Stimulated activated naive CD8-positive, alpha-beta T cell treated with anti-CD3 and anti-CD28 coated beads, Interleukin-15, amount 100 ng/mL, for 72 hours (primary cell): ENCODE results near the gene METTL25.

ENCODE experiments used
- ATAC-seq: fragments of 150-1000 bp; cut with Tn5 transposase; 2 replicates; pipeline ENCODE4 v1.10.0; 2021; ENCODE audit warnings: mild to moderate bottlenecking, moderate library complexity
- DNase-seq, 2 donors: peaks; one replicate each; pipeline ENCODE4 v3.0.0; 2021 to 2022
- H3K27ac Mint-ChIP-seq, 2 donors: one replicate each; pipeline ENCODE4 v1.8.0; 2022; ENCODE audit warnings: mild to moderate bottlenecking in 2 of 2, mixed read lengths in 2 of 2, moderate library complexity in 2 of 2
- H3K27me3 Mint-ChIP-seq: one replicate; pipeline ENCODE4 v1.8.0; 2022; ENCODE audit warnings: mixed read lengths
- H3K4me1 Mint-ChIP-seq: one replicate; pipeline ENCODE4 v1.8.0; 2022; ENCODE audit warnings: mild to moderate bottlenecking, mixed read lengths
- H3K4me3 Mint-ChIP-seq, 2 donors: one replicate each; pipeline ENCODE4 v1.8.0; 2022; ENCODE audit warnings: mild to moderate bottlenecking in 2 of 2, mixed read lengths in 2 of 2, moderate library complexity in 1 of 2
- H3K9me3 Mint-ChIP-seq, 2 donors: one replicate each; pipeline ENCODE4 v1.8.0; 2022; ENCODE audit warnings: mixed read lengths in 2 of 2

Gene METTL25

GRCh38 chr12:82430541-82431145, 72.3 kb downstream of the METTL25 start:
- Mint-ChIP-seq H3K27me3 (no peaks in the 10 kb centered on the region), H3K4me1 (no peaks in the 10 kb centered on the region), H3K4me3 (no peak overlapping the region), H3K9me3 (no peaks in the 10 kb centered on the region), H3K27ac (no peak overlapping the region)
- ATAC-seq, result no peak
- no peak for DNase-seq

GRCh38 chr12:82434392-82434911, 76.1 kb downstream of the METTL25 start:
- ATAC-seq, result no peak
- Mint-ChIP-seq H3K27me3 (no peaks in the 10 kb centered on the region), H3K4me1 (peaks cover 9% of the 10 kb centered on the region), H3K9me3 (no peaks in the 10 kb centered on the region), H3K27ac (no peak overlapping the region), H3K4me3 (no peak overlapping the region)
- DNase-seq, result no peak

GRCh38 chr12:82436354-82436753, 78.0 kb downstream of the METTL25 start:
- no peaks in the 10 kb centered on the region for H3K27me3 Mint-ChIP-seq
- no peak overlapping the region for H3K4me3 Mint-ChIP-seq
- H3K9me3 Mint-ChIP-seq, result peaks cover 0 to 6% of the 10 kb centered on the region in 2 donors
- ATAC-seq, result no peak
- H3K27ac Mint-ChIP-seq, result no peak overlapping the region
- peaks cover 9% of the 10 kb centered on the region for H3K4me1 Mint-ChIP-seq
- no peak for DNase-seq

GRCh38 chr12:82437744-82438143, 79.4 kb downstream of the METTL25 start:
- H3K4me3 Mint-ChIP-seq, result no peak overlapping the region
- ATAC-seq (no peak), DNase-seq (no peak)
- no peak overlapping the region for H3K27ac Mint-ChIP-seq
- H3K27me3 Mint-ChIP-seq, result no peaks in the 10 kb centered on the region
- H3K9me3 Mint-ChIP-seq, result peaks cover 0 to 6% of the 10 kb centered on the region in 2 donors
- peaks cover 9% of the 10 kb centered on the region for H3K4me1 Mint-ChIP-seq

- Mint-ChIP-seq H3K4me3 (no peak overlapping the region), H3K9me3 (peaks cover 0 to 11% of the 10 kb centered on the region in 2 donors), H3K27ac (no peak overlapping the region), H3K4me1 (peaks cover 9% of the 10 kb centered on the region), H3K27me3 (no peaks in the 10 kb centered on the region)
- ATAC-seq (no peak), DNase-seq (no peak)
These were observed 80.0 kb downstream of the METTL25 start for GRCh38 chr12:82438356-82438755.

- Mint-ChIP-seq H3K27ac (no peak overlapping the region), H3K4me1 (peaks cover 9% of the 10 kb centered on the region), H3K27me3 (no peaks in the 10 kb centered on the region), H3K4me3 (no peak overlapping the region), H3K9me3 (peaks cover 0 to 11% of the 10 kb centered on the region in 2 donors)
- DNase-seq (no peak), ATAC-seq (no peak)
These were observed 82.6 kb downstream of the METTL25 start for GRCh38 chr12:82440885-82441284.

GRCh38 chr12:82448911-82449578, 90.7 kb downstream of the METTL25 start:
- no peak for DNase-seq
- Mint-ChIP-seq H3K4me1 (no peaks in the 10 kb centered on the region), H3K9me3 (no peaks in the 10 kb centered on the region)

GRCh38 chr12:82456633-82457032, 98.3 kb downstream of the METTL25 start:
- Mint-ChIP-seq H3K9me3 (no peaks in the 10 kb centered on the region), H3K4me3 (no peak overlapping the region), H3K4me1 (no peaks in the 10 kb centered on the region), H3K27me3 (no peaks in the 10 kb centered on the region), H3K27ac (no peak overlapping the region)
- no peak for ATAC-seq
- DNase-seq, result no peak

More at GRCh38 chr12:82448911-82449578, 90.7 kb downstream of the METTL25 start:
- H3K27ac Mint-ChIP-seq, result no peak overlapping the region
- ATAC-seq, result no peak
- no peak overlapping the region for H3K4me3 Mint-ChIP-seq
- H3K27me3 Mint-ChIP-seq, result no peaks in the 10 kb centered on the region

GRCh38 chr12:82458101-82458500, 99.8 kb downstream of the METTL25 start:
- no peak overlapping the region for H3K4me3 Mint-ChIP-seq
- H3K27ac Mint-ChIP-seq, result no peak overlapping the region
- DNase-seq (no peak), ATAC-seq (no peak)
- no peaks in the 10 kb centered on the region for H3K27me3 Mint-ChIP-seq
- no peaks in the 10 kb centered on the region for H3K4me1 Mint-ChIP-seq
- H3K9me3 Mint-ChIP-seq, result no peaks in the 10 kb centered on the region

GRCh38 chr12:82461393-82461792, 103.1 kb downstream of the METTL25 start:
- ATAC-seq (no peak), DNase-seq (no peak)
- Mint-ChIP-seq H3K4me1 (no peaks in the 10 kb centered on the region), H3K9me3 (no peaks in the 10 kb centered on the region), H3K4me3 (no peak overlapping the region), H3K27me3 (no peaks in the 10 kb centered on the region), H3K27ac (peak overlapping the region in 1 of 2 donors; percentile 27)

- ATAC-seq (peak; percentile 49), DNase-seq (no peak)
- H3K9me3 Mint-ChIP-seq, result no peaks in the 10 kb centered on the region
- H3K4me3 Mint-ChIP-seq, result no peak overlapping the region
- H3K4me1 Mint-ChIP-seq, result no peaks in the 10 kb centered on the region
- no peaks in the 10 kb centered on the region for H3K27me3 Mint-ChIP-seq
- H3K27ac Mint-ChIP-seq, result no peak overlapping the region
These were observed 103.5 kb downstream of the METTL25 start for GRCh38 chr12:82461836-82462235.

GRCh38 chr12:82468563-82468962, 110.2 kb downstream of the METTL25 start:
- ATAC-seq, result no peak
- Mint-ChIP-seq H3K4me1 (no peaks in the 10 kb centered on the region), H3K4me3 (no peak overlapping the region), H3K9me3 (peaks cover 14 to 18% of the 10 kb centered on the region in 2 donors), H3K27ac (no peak overlapping the region), H3K27me3 (no peaks in the 10 kb centered on the region)
- DNase-seq, result no peak

GRCh38 chr12:82470906-82471512, 112.7 kb downstream of the METTL25 start:
- DNase-seq, result no peak

GRCh38 chr12:82473111-82473754, 114.9 kb downstream of the METTL25 start:
- no peak overlapping the region for H3K27ac Mint-ChIP-seq
- H3K9me3 Mint-ChIP-seq, result peaks cover 14 to 26% of the 10 kb centered on the region in 2 donors
- H3K4me1 Mint-ChIP-seq, result no peaks in the 10 kb centered on the region
- DNase-seq (no peak), ATAC-seq (no peak)
- no peak overlapping the region for H3K4me3 Mint-ChIP-seq
- no peaks in the 10 kb centered on the region for H3K27me3 Mint-ChIP-seq

More at GRCh38 chr12:82470906-82471512, 112.7 kb downstream of the METTL25 start:
- peaks cover 14 to 26% of the 10 kb centered on the region in 2 donors for H3K9me3 Mint-ChIP-seq
- no peak overlapping the region for H3K4me3 Mint-ChIP-seq
- H3K27ac Mint-ChIP-seq, result no peak overlapping the region
- no peaks in the 10 kb centered on the region for H3K27me3 Mint-ChIP-seq
- no peaks in the 10 kb centered on the region for H3K4me1 Mint-ChIP-seq
- no peak for ATAC-seq

- Mint-ChIP-seq H3K4me3 (no peak overlapping the region), H3K9me3 (peaks cover 7 to 18% of the 10 kb centered on the region in 2 donors), H3K4me1 (no peaks in the 10 kb centered on the region), H3K27ac (no peak overlapping the region), H3K27me3 (no peaks in the 10 kb centered on the region)
- ATAC-seq, result no peak
- no peak for DNase-seq
These were observed 116.0 kb downstream of the METTL25 start for GRCh38 chr12:82474181-82474797.
